GM18951 (cell line): ENCODE results near the gene BMP8A.
"Not testable (repeated sequence)": the region's sequence is repeated elsewhere in the genome, so short reads cannot be mapped to it uniquely, and the experiment has no call there.

Experiments used
- POLR2A ChIP-seq: IDR thresholded peaks from 4 replicates; pipeline ENCODE4 v1.6.1; 2011; ENCODE audit warnings: mild to moderate bottlenecking; ENCODE audit not compliant: insufficient read length, insufficient read depth; ENCODE audit errors: extremely low read depth
- in situ Hi-C: fragments of 300-500 bp; cut with MboI; formaldehyde crosslinking; loops from one replicate; pipeline ENCODE4 v1.12.0; 2022; ENCODE audit warnings: low sequenced_read_pairs, mixed read lengths, inconsistent platforms; ENCODE audit not compliant: unreplicated experiment

BMP8A gene

DNA sequence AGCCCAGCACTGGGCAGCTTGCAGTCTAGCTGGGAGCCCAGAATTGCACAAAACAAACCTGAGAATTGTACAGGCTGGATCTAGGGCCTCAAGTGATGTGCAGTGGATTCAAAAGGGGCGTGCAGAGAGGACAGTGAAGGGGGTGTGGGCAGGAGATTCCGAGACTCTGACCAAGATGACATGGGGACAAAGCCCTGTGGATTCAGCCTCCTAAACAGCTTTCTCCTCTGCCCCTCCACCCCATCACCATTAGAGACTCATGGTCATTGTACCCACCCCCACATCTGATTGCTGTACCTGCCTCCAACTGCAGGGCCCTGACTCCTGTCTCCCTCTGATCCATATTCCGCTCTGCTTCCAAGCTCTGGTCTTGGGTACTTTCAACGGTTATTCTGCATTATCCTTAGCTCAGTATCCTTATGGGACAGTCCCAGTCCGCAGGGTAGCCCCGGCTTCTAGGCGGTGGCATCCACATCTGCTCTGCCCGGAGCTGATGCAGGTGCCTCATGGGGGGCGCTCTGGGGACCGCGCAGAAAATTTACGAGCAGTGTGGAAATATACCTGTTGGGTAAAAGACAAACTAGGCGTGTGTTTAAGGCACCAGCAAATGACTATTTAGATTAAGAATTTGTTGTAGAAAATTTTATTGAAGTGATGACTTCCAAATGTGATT lies 1.7 kb upstream of the BMP8A start:
- TF ChIP-seq POLR2A = no peak
- in situ Hi-C loops = loop anchor here (10.0 kb wide), 1 partner anchor 45 kb away; no protein-coding TSS in a partner anchor

GRCh38 chr1:39490596-39491145 lies 765 bp upstream of the BMP8A start:
- in situ Hi-C loops = no loop called here
- no peak for TF ChIP-seq POLR2A

DNA sequence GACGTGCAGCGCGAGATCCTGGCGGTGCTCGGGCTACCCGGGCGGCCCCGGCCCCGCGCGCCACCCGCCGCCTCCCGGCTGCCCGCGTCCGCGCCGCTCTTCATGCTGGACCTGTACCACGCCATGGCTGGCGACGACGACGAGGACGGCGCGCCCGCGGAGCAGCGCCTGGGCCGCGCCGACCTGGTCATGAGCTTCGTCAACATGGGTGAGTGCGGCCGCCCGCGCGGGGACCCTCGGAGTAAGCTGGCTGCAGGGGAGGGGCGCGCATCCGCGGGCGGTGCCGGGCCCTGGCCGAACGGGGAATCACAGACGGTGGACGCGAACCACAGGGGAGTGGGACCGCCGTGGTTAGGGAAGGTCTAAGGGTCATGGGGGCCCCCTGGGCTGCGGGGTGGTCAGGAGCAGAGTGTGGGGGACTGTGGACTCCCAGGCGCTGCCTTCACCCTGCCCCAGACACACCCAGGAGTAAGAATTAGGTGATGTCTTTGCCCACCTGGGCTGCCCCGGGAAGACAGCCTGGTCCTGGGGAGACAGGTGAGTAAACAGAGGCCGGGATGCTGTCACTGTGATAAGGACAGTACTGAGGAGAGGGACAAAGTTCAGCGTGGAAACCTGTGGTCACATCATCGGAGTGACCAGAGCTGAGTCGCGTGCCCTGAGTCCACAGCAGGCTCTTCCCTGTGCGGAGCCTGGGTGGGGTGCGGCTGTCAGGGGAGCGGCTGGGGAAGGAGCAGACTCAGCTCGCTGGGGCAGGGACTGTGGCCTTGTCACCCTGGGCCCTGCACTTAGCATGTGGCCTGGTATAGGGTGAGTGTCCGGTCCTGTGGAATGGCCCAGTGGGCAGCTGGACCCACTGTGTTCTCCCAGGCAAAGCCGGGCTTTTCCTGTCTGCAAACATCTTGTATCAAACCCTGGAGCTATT lies 944 bp downstream of the BMP8A start:
- in situ Hi-C loops = not testable (repeated sequence)

DNA sequence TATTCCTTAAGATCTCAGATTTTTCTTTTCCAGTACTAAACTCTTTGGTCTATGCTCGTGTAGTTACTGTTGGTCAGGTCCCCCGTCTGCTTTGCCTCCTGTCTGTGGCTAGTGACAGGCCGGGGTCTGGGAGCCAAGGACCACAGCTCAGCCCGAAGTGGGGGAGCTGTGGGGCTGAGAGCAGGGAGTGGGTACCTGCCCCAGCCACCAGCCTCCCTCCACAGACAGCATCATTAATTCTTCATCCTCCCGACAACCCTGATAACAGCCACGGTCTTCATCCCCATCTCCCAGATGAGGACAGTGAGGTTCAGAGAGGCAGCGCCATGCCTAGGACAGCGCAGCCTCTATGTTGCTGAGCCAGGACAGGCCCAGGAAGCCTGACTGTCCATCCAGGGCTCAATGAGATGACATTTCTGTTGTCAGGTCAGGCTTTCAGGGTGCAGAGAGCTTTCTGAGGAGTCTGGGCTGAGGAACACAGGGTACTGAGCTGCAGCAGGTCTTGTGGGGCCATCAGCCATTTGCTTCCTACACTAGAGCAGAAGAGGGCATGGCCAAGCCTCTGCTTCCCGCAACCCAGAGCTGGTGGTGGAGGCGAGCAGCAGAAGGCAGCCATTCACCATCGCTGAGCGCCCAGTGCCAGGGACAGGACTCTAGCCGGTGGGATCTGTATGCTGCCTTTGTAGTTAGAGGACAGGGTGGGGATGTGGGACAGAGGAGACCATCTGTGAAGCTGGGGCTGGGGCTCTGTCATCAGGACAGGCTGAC lies 1.8 kb downstream of the BMP8A start:
- in situ Hi-C loops = not testable (repeated sequence)

GRCh38 chr1:39494671-39495410 lies 3.4 kb downstream of the BMP8A start:
- no peak for TF ChIP-seq POLR2A
- in situ Hi-C loops = no loop called here

- in situ Hi-C loops = not testable (repeated sequence)
Observed at GRCh38 chr1:39496520-39496919, 5.1 kb downstream of the BMP8A start.

GRCh38 chr1:39497585-39497984 lies 6.1 kb downstream of the BMP8A start:
- TF ChIP-seq POLR2A = no peak
- in situ Hi-C loops = no loop called here

GRCh38 chr1:39498096-39498710 lies 6.8 kb downstream of the BMP8A start:
- in situ Hi-C loops = not testable (repeated sequence)

GRCh38 chr1:39498821-39499220 lies 7.4 kb downstream of the BMP8A start:
- in situ Hi-C loops = not testable (repeated sequence)

GRCh38 chr1:39499668-39500067 lies 8.2 kb downstream of the BMP8A start:
- TF ChIP-seq POLR2A = no peak
- in situ Hi-C loops = no loop called here

DNA sequence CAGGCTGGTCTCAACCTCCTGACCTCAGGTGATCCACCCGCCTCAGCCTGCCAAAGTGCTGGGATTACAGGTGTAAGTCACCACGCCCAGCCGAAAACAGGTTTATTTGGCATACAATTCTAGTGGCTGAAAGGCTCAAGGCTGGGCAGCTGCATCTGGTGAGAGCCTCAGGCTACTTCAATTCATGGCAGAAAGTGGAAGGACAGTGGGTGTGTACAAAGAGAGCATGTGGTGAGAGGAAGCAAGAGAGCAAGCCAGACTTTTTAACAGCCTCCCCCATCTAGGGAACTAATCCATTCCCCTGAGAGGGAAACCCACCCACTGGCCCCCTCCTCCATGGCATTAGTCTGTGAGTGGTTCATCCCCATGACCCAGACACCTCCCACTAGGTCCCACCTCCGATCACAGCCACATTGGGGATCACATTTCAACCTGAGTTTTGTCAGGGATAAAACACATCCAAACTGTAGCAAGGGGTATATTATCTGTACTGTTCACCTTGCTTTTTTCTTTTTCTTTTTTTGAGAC lies 9.5 kb downstream of the BMP8A start:
- in situ Hi-C loops = no loop called here
- TF ChIP-seq POLR2A = no peak

GRCh38 chr1:39501666-39502065 lies 10.2 kb downstream of the BMP8A start:
- no peak for TF ChIP-seq POLR2A
- in situ Hi-C loops = no loop called here

GRCh38 chr1:39504436-39504835 lies 13.0 kb downstream of the BMP8A start:
- in situ Hi-C loops = not testable (repeated sequence)
